IMR-90 (cell line): Measurements from ENCODE around the gene ZNF398. TPM values are rescaled to one million over a fixed set of nuclear protein-coding genes. Genes with fewer than 3 reads are reported as not detected.

Source experiments
- ATAC-seq: fragments of 200-7000 bp; cut with Tn5 transposase; 2 replicates; pipeline ENCODE4 v1.9.1; 2020; ENCODE audit warnings: low read depth, mild to moderate bottlenecking, moderate library complexity
- BruUV-seq: library from RNA; stranded (reverse); fragments of 400-500 nt; replicated peaks from 2 replicates; lab custom pipeline; 2021; lab: Mats Ljungman, UMichigan
- CTCF ChIA-PET: fragments of 300-600 bp; formaldehyde crosslinking; extraction: SDS; loops from one replicate; lab custom pipeline; 2021; ENCODE audit warnings: antibody characterized with exemption; lab: Yijun Ruan, JAX
- POLR2A ChIA-PET: fragments of 300-600 bp; sonication (Branson Sonifier 250); formaldehyde crosslinking; loops from one replicate; lab custom pipeline; 2022; ENCODE audit warnings: antibody characterized with exemption; ENCODE audit not compliant: unreplicated experiment; lab: Charles Lee
- DNase-seq: peaks from one replicate; pipeline ENCODE4 v3.0.0; 2013
- H2AFZ ChIP-seq: replicated peaks from 2 replicates; pipeline ENCODE3; 2013; ENCODE audit warnings: low read length, mild to moderate bottlenecking; ENCODE audit not compliant: poor library complexity
- H2AK5ac ChIP-seq: 2 replicates; pipeline ENCODE4 v1.6.1; 2013; ENCODE audit warnings: low read depth, low read length, inconsistent platforms
- H2AK9ac ChIP-seq: replicated peaks from 2 replicates; pipeline ENCODE3; 2013; ENCODE audit warnings: mild to moderate bottlenecking, low read depth, low read length, moderate library complexity; ENCODE audit not compliant: poor library complexity
- H2BK120ac ChIP-seq: 2 replicates; pipeline ENCODE4 v1.6.1; 2013; ENCODE audit warnings: low read depth, low read length, inconsistent platforms
- H2BK15ac ChIP-seq: 3 replicates; pipeline ENCODE4 v1.6.1; 2013; ENCODE audit warnings: low read depth, low read length, inconsistent platforms
- H2BK20ac ChIP-seq: 2 replicates; pipeline ENCODE4 v1.6.1; 2013; ENCODE audit warnings: low read depth, mild to moderate bottlenecking, inconsistent platforms, low read length, moderate library complexity
- H2BK5ac ChIP-seq: 2 replicates; pipeline ENCODE4 v1.6.1; 2013; ENCODE audit warnings: mild to moderate bottlenecking, low read depth, low read length, inconsistent platforms; ENCODE audit not compliant: poor library complexity, severe bottlenecking
- H3K14ac ChIP-seq: replicated peaks from 2 replicates; pipeline ENCODE4 v1.6.1; 2013; ENCODE audit warnings: low read depth, low read length, inconsistent platforms
- H3K18ac ChIP-seq: 2 replicates; pipeline ENCODE4 v1.6.1; 2013; ENCODE audit warnings: low read depth, low read length, control low read depth
- H3K23ac ChIP-seq: 2 replicates; pipeline ENCODE4 v1.6.1; 2013; ENCODE audit warnings: low read depth, low read length, inconsistent platforms
- H3K27ac ChIP-seq: 2 replicates; pipeline ENCODE4 v1.5.1; 2013; ENCODE audit warnings: mild to moderate bottlenecking, control low read depth, low read length; ENCODE audit not compliant: insufficient read depth
- H3K27me3 ChIP-seq: 2 replicates; pipeline ENCODE4 v1.6.1; 2013; ENCODE audit warnings: low read length; ENCODE audit not compliant: control insufficient read depth, insufficient read depth
- H3K36me3 ChIP-seq: 2 replicates; pipeline ENCODE4 v1.6.1; 2013; ENCODE audit warnings: low read length, mixed read lengths; ENCODE audit not compliant: control insufficient read depth, insufficient read depth
- H3K4ac ChIP-seq: 2 replicates; pipeline ENCODE4 v1.6.1; 2013; ENCODE audit warnings: low read depth, low read length, inconsistent platforms
- H3K4me1 ChIP-seq: 2 replicates; pipeline ENCODE4 v1.6.1; 2013; ENCODE audit warnings: low read length, mixed read lengths; ENCODE audit not compliant: control insufficient read depth, insufficient read depth
- H3K4me2 ChIP-seq: 2 replicates; pipeline ENCODE4 v1.6.1; 2013; ENCODE audit warnings: low read depth, mild to moderate bottlenecking, control low read depth, low read length, moderate library complexity
- H3K4me3 ChIP-seq: 2 replicates; pipeline ENCODE4 v1.5.1; 2013; ENCODE audit warnings: low read depth, mild to moderate bottlenecking, control low read depth, low read length, moderate library complexity; ENCODE audit not compliant: insufficient read depth
- H3K56ac ChIP-seq: 2 replicates; pipeline ENCODE4 v1.6.1; 2013; ENCODE audit warnings: low read length, inconsistent platforms; ENCODE audit not compliant: insufficient read depth; ENCODE audit errors: extremely low read depth
- H3K79me1 ChIP-seq, 2 experiments: 2 replicates each; pipeline ENCODE4 v1.6.1; 2013; ENCODE audit warnings: low read length in 2 of 2, inconsistent platforms in 1 of 2, low read depth in 1 of 2
- H3K9ac ChIP-seq: 2 replicates; pipeline ENCODE4 v1.6.1; 2013; ENCODE audit warnings: low read depth, low read length, control low read depth
- H3K9me1 ChIP-seq: 2 replicates; pipeline ENCODE4 v1.6.1; 2013; ENCODE audit warnings: low read length, inconsistent platforms; ENCODE audit not compliant: insufficient read depth
- H3K9me3 ChIP-seq: 2 replicates; pipeline ENCODE4 v1.6.1; 2013; ENCODE audit warnings: low read length; ENCODE audit not compliant: control insufficient read depth, insufficient read depth
- H4K20me1 ChIP-seq: 2 replicates; pipeline ENCODE4 v1.6.1; 2013; ENCODE audit warnings: low read length, inconsistent platforms; ENCODE audit not compliant: insufficient read depth
- H4K5ac ChIP-seq: 2 replicates; pipeline ENCODE4 v1.6.1; 2013; ENCODE audit warnings: mild to moderate bottlenecking, low read depth, low read length, control low read depth
- H4K8ac ChIP-seq, 2 experiments: 2 replicates each; pipeline ENCODE4 v1.6.1; 2013; ENCODE audit warnings: low read depth in 2 of 2, low read length in 2 of 2, control low read depth in 1 of 2, inconsistent platforms in 1 of 2
- H4K91ac ChIP-seq: 2 replicates; pipeline ENCODE4 v1.6.1; 2013; ENCODE audit warnings: low read depth, low read length, inconsistent platforms; ENCODE audit not compliant: insufficient read depth
- MAFK ChIP-seq: IDR thresholded peaks from 2 replicates; pipeline ENCODE4 v1.6.1; 2012; ENCODE audit warnings: low read depth, low read length, improper control_type of control experiment
- MAZ ChIP-seq: IDR thresholded peaks from 2 replicates; pipeline ENCODE4 v1.6.1; 2012; ENCODE audit warnings: low read depth, mild to moderate bottlenecking, low read length, improper control_type of control experiment, moderate library complexity, borderline replicate concordance
- MXI1 ChIP-seq: IDR thresholded peaks from 2 replicates; pipeline ENCODE4 v1.6.1; 2012; ENCODE audit warnings: low read depth, mild to moderate bottlenecking, low read length, moderate library complexity, borderline replicate concordance
- dilution Hi-C: fragments of 300-500 bp; cut with HindIII; formaldehyde crosslinking; loops from one replicate; pipeline ENCODE4 v1.14.3; 2018; ENCODE audit warnings: low sequenced_read_pairs; ENCODE audit not compliant: unreplicated experiment
- in situ Hi-C: fragments of 300-500 bp; cut with MboI; formaldehyde crosslinking; loops from 3 replicates; pipeline ENCODE4 v1.14.3; 2019; ENCODE audit warnings: low sequenced_read_pairs, inconsistent platforms, mixed read lengths
- intact Hi-C: fragments of 100-400 bp; cut with micrococcal nuclease; formaldehyde crosslinking; loops from 2 replicates; pipeline ENCODE4 v1.10.0; 2022
- polyA plus RNA-seq, 3 experiments: library from polyadenylated mRNA; depleted of rRNA; stranded (reverse); fragments of >200 nt; gene quantifications; 2 replicates each; pipeline ENCODE4 v1.2.3, GENCODE V29; 2012; ENCODE audit warnings: low replicate concordance in 1 of 3
- total RNA-seq: library from RNA; depleted of rRNA; stranded (reverse); fragments of >200 nt; gene quantifications from 2 replicates; pipeline ENCODE4 v1.2.3, GENCODE V29; 2012

The ZNF398 gene
- total and polyA plus RNA-seq, 2 of the 4 experiments (the other 2 are of a cell fraction) = 5.7 to 7.9 TPM

DNA sequence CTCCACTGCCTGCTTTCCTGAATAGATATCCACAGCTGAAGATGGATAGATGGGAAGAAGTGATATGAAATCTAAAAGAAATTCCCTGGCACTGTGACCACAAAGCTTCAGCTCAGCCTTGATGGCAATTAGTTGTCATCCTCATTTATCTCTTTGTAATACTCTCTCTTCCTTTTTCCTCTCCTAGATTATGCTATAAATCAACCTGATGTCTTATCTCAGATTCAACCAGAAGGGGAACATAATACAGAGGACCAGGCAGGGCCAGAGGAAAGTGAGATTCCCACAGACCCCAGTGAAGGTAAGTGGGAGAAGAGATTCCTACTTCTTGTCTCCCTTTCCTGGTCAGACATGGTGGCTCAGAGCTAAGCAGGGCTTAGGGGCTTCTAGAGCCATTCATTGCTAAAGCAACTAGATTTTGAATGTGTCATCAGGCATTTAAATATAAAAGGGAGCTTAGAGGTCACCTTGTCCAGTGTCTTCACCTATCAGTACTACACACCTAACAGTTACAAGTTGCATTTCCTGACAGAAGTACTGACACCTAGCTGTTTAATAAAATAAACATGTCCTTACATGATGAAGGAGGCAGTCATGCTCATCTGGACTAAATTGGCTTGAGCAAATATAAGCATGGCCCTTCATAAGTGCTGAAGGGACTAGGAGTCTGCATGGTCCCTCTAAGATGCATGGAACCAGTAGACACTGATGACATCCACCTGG, 19.5 kb downstream of the ZNF398 start:
- Histone ChIP-seq H3K4ac (no peak overlapping the region), H2BK120ac (no peak overlapping the region), H3K14ac (no peak overlapping the region), H2BK15ac (no peak overlapping the region), H3K4me3 (no peak overlapping the region), H4K91ac (no peak overlapping the region), H3K4me1 (no peaks in the 10 kb centered on the region), H3K27me3 (no peaks in the 10 kb centered on the region), H3K36me3 (peaks cover 34% of the 10 kb centered on the region), H3K4me2 (no peak overlapping the region), H2AFZ (no peak overlapping the region), H4K20me1 (no peaks in the 10 kb centered on the region; the same call in 1 of the 2 replicates), H3K18ac (no peak overlapping the region), H2BK20ac (no peak overlapping the region), H4K8ac (no peak overlapping the region), H3K9me3 (no peaks in the 10 kb centered on the region), H2AK5ac (no peak overlapping the region), H3K23ac (no peak overlapping the region), H3K9me1 (no peaks in the 10 kb centered on the region), H2AK9ac (no peak overlapping the region), H2BK5ac (no peak overlapping the region), H4K5ac (no peak overlapping the region), H3K79me1 (peaks cover 5 to 13% of the 10 kb centered on the region in 2 experiments; a peak in 2 of 4 replicates), H3K9ac (no peak overlapping the region), H3K27ac (no peak overlapping the region), H3K56ac (no peak overlapping the region)
- intact Hi-C loops (no loop called here), in situ Hi-C loops (no loop called here), dilution Hi-C loops (no loop called here)
- BruUV-seq = no TSS peak
- ChIA-PET POLR2A (no interaction called here), CTCF (interaction anchor here (1.1 kb wide), 1 partner anchor 16 kb away, joined by 4 read pairs; no protein-coding TSS in a partner anchor)
- TF ChIP-seq MAFK = no peak
- no peak for TF ChIP-seq MAZ
- TF ChIP-seq MXI1 = no peak
- DNase-seq (no peak), ATAC-seq (no peak)
